Neural crest cell (in vitro differentiated cells): ENCODE results near the gene CFAP61. TPM values are rescaled to one million over a fixed set of nuclear protein-coding genes. Genes with fewer than 3 reads are reported as not detected.

Source experiments
- DNase-seq: peaks from one replicate; pipeline ENCODE4 v3.0.0; 2021; ENCODE audit warnings: low read depth, mixed read lengths, low spot score
- H3K27ac Mint-ChIP-seq: one replicate; pipeline ENCODE4 v1.8.0; 2021; ENCODE audit warnings: mild to moderate bottlenecking, mixed read lengths; ENCODE audit not compliant: unreplicated experiment
- H3K27me3 Mint-ChIP-seq: 2 replicates; pipeline ENCODE4 v1.8.0; 2021; ENCODE audit warnings: low read depth, mild to moderate bottlenecking, mixed read lengths
- H3K36me3 Mint-ChIP-seq: 2 replicates; pipeline ENCODE4 v1.8.0; 2021; ENCODE audit warnings: low read depth, mild to moderate bottlenecking, mixed read lengths
- H3K4me1 Mint-ChIP-seq: 2 replicates; pipeline ENCODE4 v1.8.0; 2021; ENCODE audit warnings: mixed read lengths
- H3K4me3 Mint-ChIP-seq: one replicate; pipeline ENCODE4 v1.8.0; 2021; ENCODE audit warnings: mild to moderate bottlenecking, mixed read lengths
- H3K9me3 Mint-ChIP-seq: 2 replicates; pipeline ENCODE4 v1.8.0; 2021; ENCODE audit warnings: mixed read lengths
- CTCF ChIP-seq: fragments of 200-600 bp; sonication (generic); conservative IDR thresholded peaks from 2 replicates; pipeline ENCODE4 v1.5.0; 2021; ENCODE audit warnings: antibody characterized with exemption, mild to moderate bottlenecking
- total RNA-seq: library from RNA; stranded (reverse); gene quantifications from 2 replicates; pipeline ENCODE4 v1.2.1, GENCODE V29; 2021

Gene CFAP61
- total RNA-seq, 1 donor from 2014 or later = 1.9 TPM

DNA sequence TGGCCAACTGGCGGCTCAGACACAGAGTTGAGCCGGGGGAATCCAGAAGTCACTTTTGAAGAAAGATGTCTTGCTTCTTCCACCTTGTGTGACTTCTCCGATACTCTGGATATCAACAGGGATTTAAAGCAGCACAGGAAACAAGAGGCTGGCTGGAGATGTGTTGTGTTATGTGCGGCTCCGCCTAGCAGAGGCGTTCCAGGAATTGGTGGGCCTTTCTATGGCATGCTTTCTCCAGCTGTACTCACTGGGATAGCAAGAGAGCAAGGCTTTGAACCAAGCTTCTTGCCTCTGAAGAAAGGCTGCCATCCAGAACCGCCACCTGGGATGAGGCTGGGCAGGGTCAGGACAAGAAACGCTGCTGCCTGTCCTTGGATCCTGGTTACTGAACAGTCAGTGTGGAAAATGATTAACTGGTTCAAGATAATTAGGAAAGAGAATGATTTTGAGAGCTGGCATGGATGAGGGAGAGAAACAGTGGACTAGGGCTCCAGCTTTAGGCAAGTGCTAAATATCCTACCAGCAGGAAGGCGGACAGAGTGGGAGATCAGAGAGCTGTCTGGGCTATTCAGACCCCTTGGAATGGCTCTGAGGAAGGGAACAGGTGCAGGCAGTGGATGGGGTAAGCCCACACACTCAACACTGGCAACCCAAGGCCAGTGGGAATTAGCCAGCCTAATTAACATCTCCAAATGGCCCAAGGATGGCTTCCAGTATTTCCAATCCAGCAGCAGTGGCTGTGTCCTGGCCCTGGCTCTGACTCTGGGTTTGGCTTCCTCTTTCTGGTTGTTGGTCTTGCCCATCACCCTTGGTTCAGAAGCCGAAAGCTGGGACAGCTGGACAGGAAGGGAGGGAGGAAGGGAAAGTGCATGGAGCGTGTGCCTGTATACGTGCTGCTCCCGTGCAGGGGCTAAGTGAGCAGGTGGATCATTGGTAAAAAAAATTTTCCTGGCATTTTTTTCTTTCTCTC lies 347.5 kb downstream of the CFAP61 start:
- Mint-ChIP-seq H3K4me1 (peaks cover 23% of the 10 kb centered on the region), H3K27me3 (peaks cover 85% of the 10 kb centered on the region), H3K9me3 (no peaks in the 10 kb centered on the region), H3K36me3 (peaks cover 5% of the 10 kb centered on the region), H3K4me3 (no peak overlapping the region), H3K27ac (no peak overlapping the region)
- TF ChIP-seq CTCF = no peak
- no peak for DNase-seq

DNA sequence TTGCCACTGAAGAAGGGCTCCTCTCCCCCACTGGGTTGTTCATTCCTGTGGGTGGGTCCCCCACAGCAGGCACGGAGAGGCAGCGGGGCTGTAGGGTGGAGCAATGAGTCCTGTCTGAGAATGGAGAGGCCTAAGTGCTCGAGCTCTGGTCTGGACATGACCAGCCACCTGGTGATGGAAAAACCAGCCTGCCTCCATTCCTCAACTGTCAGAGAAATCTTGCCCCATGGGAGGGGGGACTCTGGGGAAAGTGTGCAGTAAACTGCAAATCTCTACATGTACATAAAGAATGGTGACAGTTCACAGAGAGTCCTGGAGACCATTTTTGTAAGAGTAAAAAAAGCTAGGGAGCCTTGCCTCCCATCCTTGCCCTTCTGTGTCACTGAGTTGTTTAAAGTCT lies 349.7 kb downstream of the CFAP61 start:
- DNase-seq = no peak
- Mint-ChIP-seq H3K27me3 (peaks cover 81% of the 10 kb centered on the region), H3K9me3 (no peaks in the 10 kb centered on the region), H3K4me1 (peaks cover 8% of the 10 kb centered on the region), H3K27ac (no peak overlapping the region), H3K4me3 (no peak overlapping the region), H3K36me3 (peaks cover 5% of the 10 kb centered on the region)
- TF ChIP-seq CTCF = no peak

DNA sequence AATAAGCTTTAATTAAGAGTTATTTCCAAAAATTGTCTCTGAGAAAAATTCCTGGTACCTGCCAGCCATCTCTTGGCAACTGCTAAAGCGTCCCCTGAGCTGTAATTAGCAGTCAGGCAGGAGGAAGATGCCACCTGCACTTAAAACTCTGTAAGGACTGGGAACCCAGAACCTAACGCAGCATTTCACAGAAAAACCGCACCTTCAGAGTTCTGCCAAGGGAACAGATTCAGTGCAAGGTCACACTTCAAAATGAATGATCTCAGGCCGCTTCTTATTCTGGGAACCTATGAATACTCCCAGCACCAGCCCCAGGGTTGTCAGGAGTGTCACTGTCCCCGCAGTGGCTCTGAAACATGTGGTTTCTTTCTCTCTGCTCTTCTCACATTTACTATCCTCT lies 352.3 kb downstream of the CFAP61 start:
- H3K9me3 Mint-ChIP-seq = no peaks in the 10 kb centered on the region
- no peak for DNase-seq
- peaks cover 1% of the 10 kb centered on the region for H3K36me3 Mint-ChIP-seq
- no peak overlapping the region for H3K4me3 Mint-ChIP-seq
- TF ChIP-seq CTCF = no peak
- H3K27me3 Mint-ChIP-seq = peaks cover 65% of the 10 kb centered on the region
- peaks cover 1% of the 10 kb centered on the region for H3K4me1 Mint-ChIP-seq
- no peak overlapping the region for H3K27ac Mint-ChIP-seq

DNA sequence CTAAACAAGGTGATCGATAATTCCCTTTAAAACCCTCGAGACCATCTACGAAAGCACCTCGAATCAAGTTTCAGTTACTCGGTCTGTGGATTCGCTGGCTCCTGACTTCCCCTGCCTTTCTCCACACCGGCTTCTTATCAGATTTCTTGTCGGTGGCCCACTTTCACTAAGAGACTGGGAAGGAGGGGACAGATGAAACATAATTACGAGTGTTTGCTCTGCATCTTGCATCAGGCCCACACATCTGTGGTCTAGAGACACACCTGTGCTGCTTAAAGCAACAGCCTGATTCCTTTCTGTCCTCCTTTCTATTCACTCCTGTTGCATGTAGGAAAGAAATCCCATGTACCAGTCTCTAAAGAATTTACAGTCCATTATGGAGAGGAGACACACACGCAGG lies 353.3 kb downstream of the CFAP61 start:
- H3K27me3 Mint-ChIP-seq = peaks cover 60% of the 10 kb centered on the region
- TF ChIP-seq CTCF = no peak
- no peaks in the 10 kb centered on the region for H3K9me3 Mint-ChIP-seq
- DNase-seq = no peak
- no peak overlapping the region for H3K27ac Mint-ChIP-seq
- H3K4me3 Mint-ChIP-seq = no peak overlapping the region
- H3K4me1 Mint-ChIP-seq = peaks cover 10% of the 10 kb centered on the region
- H3K36me3 Mint-ChIP-seq = no peaks in the 10 kb centered on the region

GRCh38 chr20:20406306-20406705 lies 354.0 kb downstream of the CFAP61 start:
- H3K4me3 Mint-ChIP-seq = no peak overlapping the region
- peaks cover 61% of the 10 kb centered on the region for H3K27me3 Mint-ChIP-seq
- no peak for TF ChIP-seq CTCF
- peaks cover 17% of the 10 kb centered on the region for H3K4me1 Mint-ChIP-seq
- no peaks in the 10 kb centered on the region for H3K36me3 Mint-ChIP-seq
- DNase-seq = no peak
- no peak overlapping the region for H3K27ac Mint-ChIP-seq
- no peaks in the 10 kb centered on the region for H3K9me3 Mint-ChIP-seq
